Astrocyte of the spinal cord (primary cell): ENCODE measurements around the gene FBXW5.

Source experiments
- DNase-seq: peaks from one replicate; pipeline ENCODE4 v3.0.0; 2011; ENCODE audit warnings: low read depth, low spot score
- H3K4me3 ChIP-seq: 2 replicates; pipeline ENCODE4 v1.5.1; 2011; ENCODE audit warnings: low read depth, mild to moderate bottlenecking, low read length, moderate library complexity
- CTCF ChIP-seq: IDR thresholded peaks from 2 replicates; pipeline ENCODE4 v1.5.1; 2012; ENCODE audit warnings: low read depth, mild to moderate bottlenecking, low read length, inconsistent platforms
- in situ Hi-C: cut with HindIII; loops from 2 replicates; pipeline ENCODE4 v1.10.0; 2017; ENCODE audit warnings: low sequenced_read_pairs

FBXW5 gene

DNA sequence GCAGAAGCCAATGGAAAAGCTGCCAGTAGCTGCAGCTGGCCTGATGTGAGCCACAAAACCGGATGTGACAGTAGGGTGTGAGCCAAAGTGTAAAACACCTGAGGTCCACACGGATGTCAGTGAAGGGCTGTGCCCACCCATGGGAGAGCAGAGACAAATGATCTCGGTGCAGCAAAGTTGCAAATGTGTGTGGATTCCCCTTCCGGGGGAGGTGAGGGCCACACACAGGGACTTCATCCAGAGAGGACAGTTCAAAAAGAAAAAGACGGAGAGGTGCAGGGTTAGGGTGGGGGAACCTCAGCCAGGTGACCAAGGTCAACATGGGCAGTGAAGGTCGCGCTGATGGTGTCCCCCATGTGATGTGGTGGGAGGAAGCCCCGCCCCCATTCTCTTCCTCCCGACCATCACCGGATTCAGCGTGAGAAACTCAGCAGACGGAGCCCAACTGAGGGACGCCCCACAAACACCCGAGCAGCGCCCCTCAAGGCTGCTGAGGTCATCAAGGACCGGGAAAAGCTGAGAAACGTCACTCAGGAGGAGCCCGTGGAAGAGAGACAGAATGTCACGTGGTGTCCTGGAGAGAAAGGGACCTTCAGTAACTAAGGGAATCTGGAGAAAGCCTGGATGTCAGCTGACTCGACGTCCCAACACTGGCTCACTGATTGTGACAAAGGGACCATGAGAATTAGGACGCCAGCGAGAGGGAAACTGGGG lies 21.4 kb upstream of the FBXW5 start:
- DNase-seq: no peak
- TF ChIP-seq CTCF: no peak
- in situ Hi-C loops: no loop called here
- H3K4me3 ChIP-seq: no peak overlapping the region

DNA sequence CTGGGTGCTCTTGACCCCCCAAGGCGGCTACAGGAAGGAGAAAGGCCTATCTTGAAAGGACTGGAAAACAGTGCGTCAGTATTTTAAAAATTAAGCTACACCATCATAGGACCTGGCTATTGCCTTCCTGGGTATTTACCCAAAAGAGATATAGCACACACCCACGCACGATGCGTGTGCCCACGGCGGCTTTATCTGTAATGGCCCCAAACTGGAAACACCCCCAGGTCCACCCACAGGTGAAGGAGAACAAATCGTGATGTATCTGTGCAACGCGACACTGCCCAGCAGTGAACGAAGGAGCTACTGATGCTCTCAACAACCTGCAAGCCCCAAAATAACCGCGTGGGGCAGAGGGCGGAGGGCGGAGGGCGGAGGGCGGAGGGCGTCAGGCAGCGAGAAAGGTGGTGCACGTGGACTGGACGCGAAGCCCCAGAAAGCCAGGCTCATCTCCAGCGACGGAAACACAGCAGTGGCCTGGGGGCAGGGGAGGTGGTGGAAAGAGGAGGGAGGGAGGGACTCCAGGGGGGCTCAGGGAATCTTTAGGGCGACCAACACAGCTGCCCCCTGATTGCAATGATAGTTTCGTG lies 20.4 kb upstream of the FBXW5 start:
- no peak overlapping the region for H3K4me3 ChIP-seq
- no peak for DNase-seq
- TF ChIP-seq CTCF: no peak
- in situ Hi-C loops: no loop called here

GRCh38 chr9:136964171-136964689 lies 19.7 kb upstream of the FBXW5 start:
- no peak for DNase-seq
- TF ChIP-seq CTCF: no peak
- in situ Hi-C loops: no loop called here
- H3K4me3 ChIP-seq: no peak overlapping the region

DNA sequence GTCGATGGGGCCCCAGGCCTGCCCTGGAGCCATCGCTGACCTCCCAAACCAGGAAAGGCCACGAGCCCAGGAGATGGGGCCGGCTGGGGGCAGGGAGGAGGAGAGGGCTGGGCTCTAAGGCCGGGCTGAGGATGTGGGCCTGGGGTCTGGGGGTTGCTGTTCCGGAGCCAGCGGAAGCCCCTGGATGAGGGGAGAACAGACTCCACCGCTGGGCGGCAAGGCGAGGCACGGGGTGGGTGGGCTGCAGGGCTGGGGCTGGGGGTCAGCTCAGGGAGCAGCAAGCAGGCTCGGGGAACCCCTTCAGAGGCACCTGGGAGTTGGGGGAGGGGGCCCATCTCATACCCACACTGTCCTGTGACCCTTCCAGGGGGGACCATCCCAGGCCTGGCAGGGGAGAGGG lies 19.2 kb upstream of the FBXW5 start:
- H3K4me3 ChIP-seq: no peak overlapping the region
- in situ Hi-C loops: no loop called here
- no peak for TF ChIP-seq CTCF
- no peak for DNase-seq

GRCh38 chr9:136963341-136963740 lies 18.8 kb upstream of the FBXW5 start:
- in situ Hi-C loops: no loop called here
- DNase-seq: no peak
- H3K4me3 ChIP-seq: no peak overlapping the region
- no peak for TF ChIP-seq CTCF

DNA sequence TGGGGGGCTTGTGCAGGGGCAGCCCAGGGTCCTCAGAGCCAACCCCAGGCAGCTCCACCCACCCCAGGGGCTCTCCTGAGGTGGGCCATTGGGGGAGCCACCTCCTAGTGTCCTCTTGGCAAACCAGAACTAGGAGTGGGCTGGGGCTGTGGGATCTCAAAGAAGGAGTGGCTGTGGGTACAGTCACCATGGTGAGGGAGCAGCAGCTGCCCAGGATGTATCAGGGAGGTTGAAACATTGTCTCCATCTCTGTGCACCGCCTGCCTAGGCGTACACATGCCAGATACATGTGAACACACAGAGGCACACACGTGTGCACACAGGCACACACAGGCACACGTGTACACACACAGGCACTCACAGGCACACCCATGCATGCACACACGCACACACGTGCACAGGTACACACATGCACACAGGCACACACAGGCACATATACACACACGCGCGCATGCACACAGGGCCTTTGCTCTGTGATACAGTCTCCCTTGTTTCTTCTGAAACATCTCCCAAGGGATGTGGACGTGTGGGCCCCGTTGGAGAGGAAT lies 18.2 kb upstream of the FBXW5 start:
- no peak for DNase-seq
- no peak for TF ChIP-seq CTCF
- in situ Hi-C loops: no loop called here
- H3K4me3 ChIP-seq: no peak overlapping the region
